Adrenal gland (tissue), 5 donors: ENCODE data around the gene CENPP.

Experiments
- CTCF ChIP-seq, 6 experiments: fragments of 450-650 bp in 4 of 6; fragments of 200-600 bp in 2 of 6; sonication (generic) in 1 of 6; IDR thresholded peaks; 1 replicate in 5 of 6; 2 replicates in 1 of 6; pipeline versions ENCODE4 v1.5.1 to v1.8.0; 2016 to 2021; ENCODE audit warnings: antibody characterized with exemption in 6 of 6, mild to moderate bottlenecking in 2 of 6, moderate library complexity in 1 of 6
- POLR2A ChIP-seq, 2 donors: fragments of 450-650 bp; IDR thresholded peaks; one replicate each; pipeline ENCODE4 v1.6.1; 2017; ENCODE audit warnings: antibody characterized with exemption in 2 of 2, mild to moderate bottlenecking in 2 of 2, moderate library complexity in 1 of 2
- donor health status: DM: no; HTN: no; CAD: no.

- TF ChIP-seq CTCF (IDR thresholded peaks at IDR 0.05): no peak
- TF ChIP-seq POLR2A (IDR thresholded peaks at IDR 0.05): no peak
Observed at GRCh38 chr9:92467041-92467440, 141.3 kb downstream of the CENPP start.
